ENCODE measurements around the gene CDK2.

CDK2 gene

DNA sequence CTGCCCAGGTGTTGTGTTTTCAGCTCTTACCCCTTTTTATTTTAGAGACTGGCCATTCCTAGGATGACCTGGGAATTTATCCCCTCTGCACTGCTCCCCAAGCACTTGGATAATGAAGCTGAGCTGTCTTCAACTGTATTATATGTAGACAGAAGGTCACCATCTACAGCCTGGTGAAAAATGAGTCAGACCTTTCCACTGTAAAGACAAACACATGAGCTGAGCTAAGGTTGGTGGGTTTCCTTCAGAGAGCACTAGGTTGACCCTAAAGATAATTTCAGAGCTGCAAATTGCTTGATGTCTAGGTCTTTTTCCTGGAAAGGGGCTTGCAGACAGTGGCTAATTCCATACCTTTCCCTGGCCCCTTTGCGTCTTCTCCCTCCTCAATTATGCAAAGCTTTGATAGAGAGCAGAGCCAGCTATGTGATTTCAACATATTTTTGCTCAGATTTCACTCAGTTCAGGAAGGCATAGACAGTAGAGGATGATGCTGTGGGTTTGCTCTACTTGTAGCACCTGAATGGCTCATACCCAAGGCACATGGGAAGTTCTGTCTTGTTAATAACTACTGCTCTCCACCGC, 45.0 kb downstream of the CDK2 start:
- DNase-seq (ENCODE audit: low read depth in 2 of 2): no peak

DNA sequence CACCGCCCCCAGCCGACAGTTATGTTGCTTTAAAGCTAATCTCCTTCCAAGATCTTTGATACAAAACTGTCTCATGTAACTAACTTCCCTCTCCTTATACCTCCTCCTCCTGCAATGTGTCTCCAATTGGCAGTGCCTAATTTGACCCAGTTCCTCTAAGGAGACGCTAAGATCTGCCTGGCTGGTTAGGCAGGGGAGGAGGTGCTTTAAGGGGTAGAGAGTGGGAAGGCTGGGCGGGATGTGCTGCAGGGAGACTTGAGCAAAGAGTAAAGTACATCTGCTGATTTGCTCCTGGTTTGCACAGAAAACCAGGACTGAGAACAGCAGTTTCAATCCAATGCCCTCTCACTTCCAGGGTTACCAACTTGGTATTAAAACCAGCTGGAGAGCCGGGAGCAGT, 46.9 kb downstream of the CDK2 start:
- no peak for DNase-seq (ENCODE audit: low read depth in 2 of 2)

DNA sequence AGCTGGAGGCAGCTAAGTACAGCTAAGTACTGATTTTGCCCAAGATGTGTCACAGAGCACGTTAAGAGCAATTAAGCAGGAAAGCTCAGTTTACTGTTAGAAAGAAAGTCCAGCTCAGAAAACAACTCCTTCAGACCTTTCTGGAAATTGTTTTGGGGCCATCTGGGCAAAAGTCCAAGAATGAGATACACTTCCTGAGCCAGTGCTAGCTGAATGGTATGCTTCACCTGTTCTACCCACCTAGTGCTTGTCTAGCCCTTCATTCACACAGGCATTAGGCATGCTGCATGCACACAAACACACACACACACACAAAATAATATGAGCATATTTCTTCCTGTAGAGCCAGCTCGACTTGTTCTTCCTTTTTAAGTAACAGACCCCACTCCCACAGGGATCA, 47.6 kb downstream of the CDK2 start:
- DNase-seq (ENCODE audit: low read depth in 2 of 2): no peak

DNA sequence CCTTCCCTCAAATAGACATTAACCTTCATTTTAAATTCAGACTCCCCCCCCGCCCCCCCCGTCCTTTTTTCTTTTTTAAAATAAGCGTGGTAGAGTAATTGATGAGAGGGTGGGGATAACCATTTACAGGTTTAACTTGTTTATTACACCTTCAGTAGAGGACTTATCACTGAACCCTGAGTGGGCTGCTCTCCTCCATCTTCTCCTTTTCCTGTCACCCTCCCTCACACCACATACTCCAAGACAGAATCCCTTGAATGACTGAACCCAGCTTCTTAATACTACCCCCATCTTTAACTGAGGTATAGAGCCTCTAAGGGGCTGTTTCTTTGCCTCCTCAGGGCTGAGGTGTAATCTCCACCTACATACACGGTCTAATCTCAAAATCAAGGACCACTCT, 50.6 kb downstream of the CDK2 start:
- DNase-seq (ENCODE audit: low read depth in 2 of 2): no peak

DNA sequence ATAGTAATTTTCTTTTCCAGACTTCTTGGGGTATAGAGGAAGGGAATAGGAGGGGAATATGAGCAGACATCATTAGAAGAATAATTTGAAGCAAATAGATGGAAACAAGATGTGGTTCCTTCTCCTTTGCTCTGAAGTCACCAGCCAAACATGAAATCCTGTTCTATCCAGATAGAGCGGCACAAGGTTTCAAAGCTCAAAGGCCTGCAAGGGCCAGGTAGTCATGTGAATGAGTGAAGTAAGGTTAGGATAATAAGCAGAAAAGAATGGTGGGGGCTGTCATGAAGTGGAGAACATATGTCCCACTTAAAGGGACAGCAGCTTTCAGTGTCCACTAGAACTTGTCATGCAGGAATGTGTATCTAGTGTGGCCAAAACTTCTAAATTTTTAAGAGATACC, 51.7 kb downstream of the CDK2 start:
- DNase-seq (ENCODE audit: low read depth in 2 of 2): no peak

DNA sequence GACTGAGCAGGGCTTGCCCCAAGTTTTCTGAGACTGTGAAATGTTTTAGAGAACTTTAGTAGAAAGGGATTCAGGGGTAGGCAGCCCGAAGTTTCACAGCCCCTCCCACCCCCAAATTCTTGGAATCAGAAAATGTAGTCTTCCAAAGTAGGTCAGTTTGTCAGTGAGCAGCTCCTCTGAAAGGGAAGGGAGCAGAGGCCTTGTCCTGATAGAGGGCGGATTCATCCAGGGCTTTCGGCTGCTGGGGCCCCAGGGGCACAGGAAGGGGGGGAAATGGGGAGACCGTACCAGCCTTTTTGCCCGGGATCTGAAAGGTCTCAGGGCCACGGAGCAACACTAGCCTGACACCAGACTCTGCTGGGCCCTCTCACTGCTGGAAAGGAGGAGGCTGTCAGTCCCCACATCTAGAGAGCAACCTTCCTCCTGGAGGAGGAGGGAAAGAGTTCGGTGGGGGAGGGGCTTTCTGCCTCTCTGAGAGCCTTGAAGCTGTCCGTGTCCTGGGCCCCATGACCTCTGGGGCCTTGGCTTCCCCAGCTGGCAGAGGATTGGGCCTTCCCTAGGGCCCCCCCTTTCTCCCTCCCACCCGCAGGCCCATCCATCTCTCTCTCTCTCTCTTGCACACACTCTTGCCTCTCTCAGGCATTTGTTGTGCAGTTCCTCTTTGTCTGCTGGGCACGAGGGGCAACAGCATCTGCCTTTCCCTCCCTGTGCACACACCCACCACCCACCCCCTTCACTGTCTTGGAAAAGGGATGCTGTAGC, 54.0 kb downstream of the CDK2 start, which contains the start of gene IKZF4:
IKZF4 (plus strand) TSS at position 621 of the 762 bp plus-strand sequence. CDS start 451 bp downstream, outside the sequence.
- DNase-seq (ENCODE audit: low read depth in 2 of 2): no peak

DNA sequence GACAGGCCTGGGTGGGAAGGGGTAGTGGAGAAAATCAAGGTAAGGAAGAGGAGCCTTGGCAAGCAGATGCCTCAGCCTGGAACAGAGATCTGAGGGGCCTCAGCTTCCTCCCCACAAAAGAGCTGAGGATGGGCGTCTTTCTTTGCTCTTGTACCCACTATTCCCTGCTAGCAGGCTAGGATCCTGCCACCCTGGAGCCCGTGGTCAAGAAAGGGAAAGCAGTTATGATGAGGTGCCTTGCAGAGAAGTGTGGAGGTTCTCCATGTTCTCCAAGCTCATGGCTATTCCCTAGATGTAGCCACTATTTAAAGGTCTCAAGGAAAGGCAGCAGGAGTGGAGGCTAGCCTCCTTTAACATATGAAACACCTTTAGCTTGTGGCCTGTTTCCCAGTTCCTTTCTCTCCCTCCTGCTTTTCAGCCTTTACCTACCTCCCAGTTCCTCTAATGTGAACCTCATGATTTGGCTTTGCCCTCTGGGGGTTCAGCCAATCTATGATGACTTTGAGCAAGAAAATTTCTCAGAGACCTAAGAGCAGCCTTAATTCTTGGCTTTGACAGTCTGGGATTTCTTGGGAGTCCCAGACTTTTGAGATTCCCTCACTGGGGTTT, 55.4 kb downstream of the CDK2 start:
- no peak for DNase-seq (ENCODE audit: low read depth in 2 of 2)

All from fibroblast of skin of left quadriceps (primary cell).